Endothelial cell of umbilical vein (primary cell): ENCODE data around the gene ZFYVE28. TPM values are rescaled to one million over a fixed set of nuclear protein-coding genes. Genes with fewer than 3 reads are reported as not detected.

Experiments
- BruUV-seq: library from RNA; stranded (reverse); fragments of 400-500 nt; replicated peaks from 2 replicates; lab custom pipeline; 2021; lab: Mats Ljungman, UMichigan
- CTCF ChIA-PET: fragments of 300-600, 350-600 bp; sonication (Branson Sonifier 250); formaldehyde crosslinking; loops from one replicate; lab custom pipeline; 2021; ENCODE audit warnings: antibody characterized with exemption, inconsistent platforms; lab: Charles Lee
- POLR2A ChIA-PET: fragments of 300-600, 350-600 bp; sonication (Branson Sonifier 250); formaldehyde crosslinking; loops from one replicate; lab custom pipeline; 2021; ENCODE audit warnings: antibody characterized with exemption, inconsistent platforms; lab: Charles Lee
- DNase-seq: peaks from one replicate; pipeline ENCODE4 v3.0.0-alpha.2; 2011; ENCODE audit warnings: low read depth, low spot score
- FAIRE-seq: peaks from 2 replicates; lab custom pipeline; 2011; peaks lifted over from hg19 to GRCh38; lab: Jason Lieb, UNC
- H2AFZ ChIP-seq: 2 replicates; pipeline ENCODE4 v1.6.0; 2012; ENCODE audit warnings: low read depth, low read length, control low read depth, inconsistent platforms
- H3K27ac ChIP-seq: 2 replicates; pipeline ENCODE4 v1.5.1; 2011; ENCODE audit warnings: low read depth, mild to moderate bottlenecking, control low read depth, low read length, moderate library complexity; ENCODE audit not compliant: insufficient read depth
- H3K27me3 ChIP-seq, 2 experiments: 2 replicates each; pipeline versions ENCODE4 v1.6.0 to v1.6.1; 2011; ENCODE audit warnings: low read length in 2 of 2, mixed read lengths in 1 of 2; ENCODE audit not compliant: control insufficient read depth in 2 of 2, insufficient read depth in 2 of 2
- H3K36me3 ChIP-seq, 2 experiments: 2 replicates in 1 of 2; 3 replicates in 1 of 2; pipeline ENCODE4 v1.5.1; 2011; ENCODE audit warnings: low read length in 2 of 2, mild to moderate bottlenecking in 1 of 2, moderate library complexity in 1 of 2; ENCODE audit not compliant: control insufficient read depth in 2 of 2, insufficient read depth in 2 of 2; ENCODE audit errors: extremely low read depth in 1 of 2
- H3K4me1 ChIP-seq: 3 replicates; pipeline ENCODE4 v1.5.1; 2011; ENCODE audit warnings: mild to moderate bottlenecking, low read length; ENCODE audit not compliant: control insufficient read depth, insufficient read depth; ENCODE audit errors: extremely low read depth
- H3K4me2 ChIP-seq: 2 replicates; pipeline ENCODE4 v1.6.1; 2011; ENCODE audit warnings: low read length, control low read depth, mixed read lengths; ENCODE audit not compliant: insufficient read depth
- H3K4me3 ChIP-seq, 3 experiments: fragments of 200-600 bp in 1 of 3; sonication (generic), shearing (Covaris generic) in 1 of 3; replicated peaks in 1 of 3; 2 replicates each; pipeline ENCODE4 v1.5.1; 2011 to 2016; ENCODE audit warnings: control low read depth in 3 of 3, low read length in 3 of 3, mild to moderate bottlenecking in 2 of 3, inconsistent platforms in 1 of 3, low read depth in 1 of 3, moderate library complexity in 1 of 3; ENCODE audit not compliant: insufficient read depth in 1 of 3
- H3K79me2 ChIP-seq: 2 replicates; pipeline ENCODE4 v1.6.0; 2012; ENCODE audit warnings: low read length, inconsistent platforms; ENCODE audit not compliant: control insufficient read depth, insufficient read depth
- H3K9ac ChIP-seq: replicated peaks from 2 replicates; pipeline ENCODE3; 2011; ENCODE audit warnings: low read length, control low read depth; ENCODE audit not compliant: insufficient read depth; ENCODE audit errors: extremely low read depth
- H3K9me1 ChIP-seq: replicated peaks from 3 replicates; pipeline ENCODE4 v1.6.0; 2011; ENCODE audit warnings: mild to moderate bottlenecking, low read length; ENCODE audit not compliant: control insufficient read depth, insufficient read depth; ENCODE audit errors: extremely low read depth
- H3K9me3 ChIP-seq: replicated peaks from 2 replicates; pipeline ENCODE4 v1.5.1; 2012; ENCODE audit warnings: low read length, inconsistent platforms; ENCODE audit not compliant: control insufficient read depth, insufficient read depth
- H4K20me1 ChIP-seq: replicated peaks from 2 replicates; pipeline ENCODE3; 2011; ENCODE audit warnings: mild to moderate bottlenecking, low read length; ENCODE audit not compliant: control insufficient read depth, insufficient read depth; ENCODE audit errors: extremely low read depth
- CTCF ChIP-seq, 2 donors: IDR thresholded peaks; 1 replicate in 1 of 2; 2 replicates in 1 of 2; pipeline ENCODE4 v1.5.1; 2011; ENCODE audit warnings: low read length in 2 of 2, mild to moderate bottlenecking in 2 of 2, moderate library complexity in 2 of 2, control low read depth in 1 of 2, inconsistent platforms in 1 of 2, low read depth in 1 of 2; ENCODE audit not compliant: insufficient read depth in 1 of 2; ENCODE audit errors: extremely low read depth in 1 of 2
- EZH2 ChIP-seq: IDR thresholded peaks from 2 replicates; pipeline ENCODE4 v1.6.1; 2012; ENCODE audit warnings: borderline replicate concordance, low read depth, mild to moderate bottlenecking, moderate library complexity, low read length, inconsistent platforms; ENCODE audit not compliant: severe bottlenecking
- FOS ChIP-seq: IDR thresholded peaks from 2 replicates; pipeline ENCODE4 v1.6.1; 2011; ENCODE audit warnings: mild to moderate bottlenecking, low read length, moderate library complexity, borderline replicate concordance; ENCODE audit not compliant: insufficient read depth
- GATA2 ChIP-seq: IDR thresholded peaks from 2 replicates; pipeline ENCODE4 v1.7.0; 2011; ENCODE audit warnings: low read depth, mild to moderate bottlenecking, moderate library complexity, mixed read lengths, low read length; ENCODE audit not compliant: insufficient read length, insufficient read depth
- JUN ChIP-seq: IDR thresholded peaks from 2 replicates; pipeline ENCODE4 v1.6.1; 2011; ENCODE audit warnings: borderline replicate concordance, low read depth; ENCODE audit not compliant: insufficient read length, insufficient read depth
- MAX ChIP-seq: IDR thresholded peaks from 2 replicates; pipeline ENCODE4 v1.6.1; 2011; ENCODE audit not compliant: insufficient read depth, insufficient read length
- MYC ChIP-seq: IDR thresholded peaks from one replicate; pipeline ENCODE4 v1.6.1; 2011; ENCODE audit warnings: mild to moderate bottlenecking, low read depth, low read length
- POLR2A ChIP-seq: IDR thresholded peaks from 2 replicates; pipeline ENCODE4 v1.6.1; 2012; ENCODE audit warnings: low read depth, mild to moderate bottlenecking, control low read depth, low read length
- POLR2AphosphoS5 ChIP-seq: IDR thresholded peaks from 2 replicates; pipeline ENCODE4 v1.6.1; 2012; ENCODE audit warnings: low read depth, mild to moderate bottlenecking, control low read depth, low read length, moderate library complexity; ENCODE audit not compliant: insufficient read depth
- dilution Hi-C: fragments of 300-500 bp; cut with MboI; formaldehyde crosslinking; loops from one replicate; pipeline ENCODE4 v1.15.0; 2019; ENCODE audit warnings: low sequenced_read_pairs; ENCODE audit not compliant: extremely low pct_ligation_motif_present
- intact Hi-C: fragments of 100-400 bp; cut with micrococcal nuclease; formaldehyde crosslinking; loops from one replicate; pipeline ENCODE4 v1.10.0; 2022
- polyA plus RNA-seq, 4 experiments: library from polyadenylated mRNA; depleted of rRNA in 3 of 4; stranded (reverse) in 3 of 4; unstranded in 1 of 4; fragments of >200 nt; gene quantifications; 2 replicates each; pipeline versions ENCODE4 v1.2.1 to v1.2.3, GENCODE V29; 2011 to 2012; ENCODE audit warnings: missing spikeins in 1 of 4
- total RNA-seq: library from RNA; stranded (reverse); gene quantifications from 2 replicates; pipeline ENCODE4 v1.2.3, GENCODE V29; 2021

The ZFYVE28 gene
- total and polyA plus RNA-seq, 2 donors (not counting 3 experiments of a cell fraction or from before 2014, with no cell fraction given), result 5.8 to 7.1 TPM

GRCh38 chr4:2409381-2409783 lies 9.1 kb downstream of the ZFYVE28 start:
- Histone ChIP-seq H3K9me3 (no peaks in the 10 kb centered on the region), H4K20me1 (no peaks in the 10 kb centered on the region), H3K79me2 (peaks cover 26% of the 10 kb centered on the region), H3K4me1 (peaks cover 22% of the 10 kb centered on the region), H3K4me3 (no peak overlapping the region), H3K4me2 (no peak overlapping the region), H3K9me1 (no peaks in the 10 kb centered on the region), H2AFZ (no peak overlapping the region), H3K27ac (no peak overlapping the region), H3K9ac (no peak overlapping the region), H3K27me3 (no peaks in the 10 kb centered on the region), H3K36me3 (no peaks in the 10 kb centered on the region)
- POLR2A ChIA-PET, result no interaction called here
- FAIRE-seq (no peak), DNase-seq (no peak)
- TF ChIP-seq MYC (no peak), MAX (no peak), CTCF (IDR thresholded peaks at IDR 0.05; ENCODE audit: extremely low read depth in 1 of 2, insufficient read depth in 1 of 2, low read depth in 1 of 2, low read length in 2 of 2) (no peak), EZH2 (no peak), POLR2AphosphoS5 (no peak), FOS (no peak), POLR2A (no peak), JUN (no peak), GATA2 (no peak)
- intact Hi-C loops (no loop called here), dilution Hi-C loops (no loop called here)
- BruUV-seq, result no TSS peak
- CTCF ChIA-PET, result no interaction called here
